Lung (tissue), 12 donors: Measurements from ENCODE around the gene PITX3. TPM values are rescaled to one million over a fixed set of nuclear protein-coding genes. Genes with fewer than 3 reads are reported as not detected.

Source experiments
- ATAC-seq: fragments of 200-7000 bp; cut with Tn5 transposase; one replicate; pipeline ENCODE4 v1.9.1; 2020; ENCODE audit warnings: moderate number of reproducible peaks; ENCODE audit not compliant: insufficient read depth, low FRiP score
- DNase-seq, 3 donors: peaks; one replicate each; pipeline ENCODE4 v3.0.0-alpha.2; 2013 to 2017
- H3K27ac ChIP-seq, 2 donors: one replicate each; pipeline ENCODE4 v1.5.1; 2013; ENCODE audit warnings: mild to moderate bottlenecking in 2 of 2, moderate library complexity in 2 of 2, control low read depth in 1 of 2, inconsistent platforms in 1 of 2, low read depth in 1 of 2, low read length in 1 of 2
- H3K27me3 ChIP-seq, 3 donors: one replicate each; pipeline ENCODE4 v1.5.1; 2013; ENCODE audit warnings: low read length in 2 of 3; ENCODE audit not compliant: control insufficient read depth in 3 of 3, insufficient read depth in 3 of 3
- H3K36me3 ChIP-seq, 4 donors: one replicate each; pipeline ENCODE4 v1.5.1; 2013; ENCODE audit warnings: low read length in 4 of 4, mild to moderate bottlenecking in 1 of 4, moderate library complexity in 1 of 4; ENCODE audit not compliant: control insufficient read depth in 4 of 4, insufficient read depth in 4 of 4
- H3K4me1 ChIP-seq, 5 donors: one replicate each; pipeline ENCODE4 v1.5.1; 2013; ENCODE audit warnings: low read length in 5 of 5, mild to moderate bottlenecking in 2 of 5, moderate library complexity in 1 of 5; ENCODE audit not compliant: control insufficient read depth in 5 of 5, insufficient read depth in 5 of 5
- H3K4me3 ChIP-seq: one replicate; pipeline ENCODE4 v1.5.1; 2013; ENCODE audit warnings: mild to moderate bottlenecking, control low read depth, moderate library complexity
- H3K9ac ChIP-seq, 2 donors: one replicate each; pipeline ENCODE4 v1.5.1; 2013; ENCODE audit warnings: low read length in 2 of 2, control low read depth in 1 of 2; ENCODE audit not compliant: insufficient read depth in 1 of 2
- H3K9me3 ChIP-seq, 4 donors: one replicate each; pipeline ENCODE4 v1.5.1; 2013; ENCODE audit warnings: low read length in 3 of 4, mild to moderate bottlenecking in 1 of 4, moderate library complexity in 1 of 4; ENCODE audit not compliant: control insufficient read depth in 4 of 4, insufficient read depth in 3 of 4
- CTCF ChIP-seq: IDR thresholded peaks from 2 replicates; pipeline ENCODE4 v1.5.1; 2012; ENCODE audit warnings: mild to moderate bottlenecking; ENCODE audit errors: control extremely low read depth, extremely low read depth
- WGBS, 2 donors: extraction: QIAGEN DNeasy Blood & Tissue Kit; methylation state at CpG; one replicate each; pipeline ENCODE4 v1.1.7; 2013; 5-methylcytosine and 5-hydroxymethylcytosine counted together
- polyA plus RNA-seq, 2 donors: library from polyadenylated mRNA; stranded (reverse); fragments of 200-250 nt; gene quantifications; one replicate each; pipeline ENCODE4 v1.2.1, GENCODE V29; 2013
- total RNA-seq, 2 donors: library from RNA; depleted of rRNA in 1 of 2; stranded (reverse); fragments of >200 nt in 1 of 2; gene quantifications; one replicate each; pipeline ENCODE4 v1.2.1, GENCODE V29; 2014 to 2021
- donor health status: control.
- donor health status: control.
- donor health status: Bipolar disorder and iron deficiency.
- donor health status: healthy.
- donor health status: DM: yes; HTN: yes; CAD: no.

The PITX3 gene
- total and polyA plus RNA-seq, 4 donors, result 0.03 TPM; not detected in 3

- Histone ChIP-seq H3K9ac (no peak overlapping the region), H3K36me3 (peaks cover 4 to 6% (median 5%) of the 10 kb centered on the region in 4 donors), H3K27ac (no peak overlapping the region), H3K9me3 (no peaks in the 10 kb centered on the region), H3K4me3 (no peak overlapping the region), H3K27me3 (no peaks in the 10 kb centered on the region), H3K4me1 (peaks cover 4 to 36% (median 20%) of the 10 kb centered on the region in 5 donors)
- ATAC-seq, result no peak
- no peak for TF ChIP-seq CTCF
- no peak for DNase-seq
- WGBS, 2 donors, result 78 to 94% methylated on average over 3 of the region's 3 CpGs
Measured at GRCh38 chr10:102266670-102267069, 25.4 kb upstream of the PITX3 start.

- H3K9me3 ChIP-seq, result no peaks in the 10 kb centered on the region
- 91 to 95% methylated on average over 4 of the region's 4 CpGs for WGBS, 2 donors
- H3K9ac ChIP-seq, result no peak overlapping the region
- H3K36me3 ChIP-seq, result peaks cover 8 to 13% (median 11%) of the 10 kb centered on the region in 4 donors
- DNase-seq, result no peak
- H3K4me3 ChIP-seq, result no peak overlapping the region
- no peak overlapping the region for H3K27ac ChIP-seq
- H3K4me1 ChIP-seq, result peaks cover 4 to 36% (median 20%) of the 10 kb centered on the region in 5 donors
- no peak for TF ChIP-seq CTCF
- no peak for ATAC-seq
- H3K27me3 ChIP-seq, result no peaks in the 10 kb centered on the region
Measured at GRCh38 chr10:102264371-102264770, 23.1 kb upstream of the PITX3 start.

GRCh38 chr10:102262744-102263370, 21.5 kb upstream of the PITX3 start:
- no peak for TF ChIP-seq CTCF
- Histone ChIP-seq H3K4me3 (no peak overlapping the region), H3K4me1 (peaks cover 0 to 27% (median 14%) of the 10 kb centered on the region in 5 donors), H3K9ac (no peak overlapping the region), H3K27ac (no peak overlapping the region), H3K36me3 (peaks cover 8 to 15% (median 11%) of the 10 kb centered on the region in 4 donors), H3K27me3 (no peaks in the 10 kb centered on the region), H3K9me3 (no peaks in the 10 kb centered on the region)
- WGBS, 2 donors, result 87 to 93% methylated on average over 4 of the region's 4 CpGs
- DNase-seq (no peak), ATAC-seq (no peak)

GRCh38 chr10:102261842-102262241, 20.5 kb upstream of the PITX3 start:
- no peaks in the 10 kb centered on the region for H3K9me3 ChIP-seq
- H3K27ac ChIP-seq, result no peak overlapping the region
- no peak for ATAC-seq
- H3K4me3 ChIP-seq, result no peak overlapping the region
- no peaks in the 10 kb centered on the region for H3K27me3 ChIP-seq
- WGBS, 2 donors, result 82 to 86% methylated on average over 6 of the region's 6 CpGs
- H3K4me1 ChIP-seq, result peaks cover 0 to 21% (median 7%) of the 10 kb centered on the region in 5 donors
- DNase-seq, result no peak
- no peak overlapping the region for H3K9ac ChIP-seq
- H3K36me3 ChIP-seq, result peaks cover 8 to 15% (median 11%) of the 10 kb centered on the region in 4 donors
- TF ChIP-seq CTCF, result no peak
